NT2/D1 (cell line): ENCODE measurements around the gene USH2A.

Experiments used
- DNase-seq: peaks from one replicate; pipeline ENCODE4 v3.0.0-alpha.2; 2011; ENCODE audit warnings: low read depth, low spot score
- H3K27me3 ChIP-seq: 2 replicates; pipeline ENCODE4 v1.6.0; 2011; ENCODE audit warnings: mild to moderate bottlenecking; ENCODE audit not compliant: insufficient read length, insufficient read depth
- H3K36me3 ChIP-seq: 2 replicates; pipeline ENCODE4 v1.6.1; 2011; ENCODE audit warnings: mild to moderate bottlenecking, low read length, mixed read lengths; ENCODE audit not compliant: insufficient read depth, insufficient read length
- H3K4me1 ChIP-seq: 2 replicates; pipeline ENCODE4 v1.5.1; 2011; ENCODE audit not compliant: insufficient read depth, insufficient read length
- H3K4me3 ChIP-seq: 2 replicates; pipeline ENCODE4 v1.5.1; 2011; ENCODE audit warnings: low read depth; ENCODE audit not compliant: insufficient read length
- H3K9ac ChIP-seq: 2 replicates; pipeline ENCODE4 v1.6.0; 2011; ENCODE audit warnings: low read depth; ENCODE audit not compliant: insufficient read length
- H3K9me3 ChIP-seq: 2 replicates; pipeline ENCODE4 v1.5.1; 2011; ENCODE audit warnings: mild to moderate bottlenecking, low read length; ENCODE audit not compliant: insufficient read depth
- SUZ12 ChIP-seq: IDR thresholded peaks from 2 replicates; pipeline ENCODE4 v1.6.1; 2011; ENCODE audit not compliant: insufficient read length, insufficient read depth; ENCODE audit errors: extremely low read depth
- YY1 ChIP-seq: IDR thresholded peaks from 2 replicates; pipeline ENCODE4 v1.6.1; 2011; ENCODE audit not compliant: insufficient read length, insufficient read depth
- ZNF274 ChIP-seq: IDR thresholded peaks from 2 replicates; pipeline ENCODE4 v1.6.1; 2011; ENCODE audit warnings: mild to moderate bottlenecking, low read depth, low read length

Gene USH2A

GRCh38 chr1:215786997-215787396, 636.3 kb downstream of the USH2A start:
- TF ChIP-seq YY1: no peak
- TF ChIP-seq SUZ12: no peak
- TF ChIP-seq ZNF274: no peak
- Histone ChIP-seq H3K9ac (no peak overlapping the region), H3K36me3 (no peaks in the 10 kb centered on the region), H3K9me3 (no peaks in the 10 kb centered on the region), H3K27me3 (no peaks in the 10 kb centered on the region), H3K4me1 (no peaks in the 10 kb centered on the region), H3K4me3 (no peak overlapping the region)
- DNase-seq: no peak

- H3K27me3 ChIP-seq: no peaks in the 10 kb centered on the region
- H3K4me3 ChIP-seq: no peak overlapping the region
- H3K4me1 ChIP-seq: no peaks in the 10 kb centered on the region
- H3K9ac ChIP-seq: no peak overlapping the region
- no peaks in the 10 kb centered on the region for H3K36me3 ChIP-seq
- DNase-seq: no peak
- H3K9me3 ChIP-seq: no peaks in the 10 kb centered on the region
- TF ChIP-seq YY1: no peak
- TF ChIP-seq ZNF274: no peak
Observed at GRCh38 chr1:215780641-215781040, 642.6 kb downstream of the USH2A start.

GRCh38 chr1:215780139-215780538, 643.1 kb downstream of the USH2A start:
- no peaks in the 10 kb centered on the region for H3K9me3 ChIP-seq
- H3K9ac ChIP-seq: no peak overlapping the region
- no peak overlapping the region for H3K4me3 ChIP-seq
- TF ChIP-seq YY1 (no peak), SUZ12 (no peak), ZNF274 (no peak)
- no peaks in the 10 kb centered on the region for H3K36me3 ChIP-seq
- H3K4me1 ChIP-seq: no peaks in the 10 kb centered on the region
- no peaks in the 10 kb centered on the region for H3K27me3 ChIP-seq
- DNase-seq: no peak

GRCh38 chr1:215779729-215780128, 643.5 kb downstream of the USH2A start:
- no peak overlapping the region for H3K4me3 ChIP-seq
- H3K36me3 ChIP-seq: no peaks in the 10 kb centered on the region
- no peaks in the 10 kb centered on the region for H3K4me1 ChIP-seq
- no peak overlapping the region for H3K9ac ChIP-seq
- H3K27me3 ChIP-seq: no peaks in the 10 kb centered on the region
- no peak for TF ChIP-seq YY1
- TF ChIP-seq ZNF274: no peak
- no peak for TF ChIP-seq SUZ12
- no peak for DNase-seq
- no peaks in the 10 kb centered on the region for H3K9me3 ChIP-seq

GRCh38 chr1:215777370-215777925, 645.8 kb downstream of the USH2A start:
- Histone ChIP-seq H3K27me3 (no peaks in the 10 kb centered on the region), H3K4me1 (no peaks in the 10 kb centered on the region), H3K9ac (no peak overlapping the region), H3K4me3 (no peak overlapping the region), H3K36me3 (no peaks in the 10 kb centered on the region), H3K9me3 (no peaks in the 10 kb centered on the region)
- no peak for TF ChIP-seq YY1
- TF ChIP-seq ZNF274: no peak
- TF ChIP-seq SUZ12: no peak
- DNase-seq: no peak

GRCh38 chr1:215776336-215776735, 646.9 kb downstream of the USH2A start:
- H3K9ac ChIP-seq: no peak overlapping the region
- H3K4me3 ChIP-seq: no peak overlapping the region
- H3K36me3 ChIP-seq: no peaks in the 10 kb centered on the region
- DNase-seq: no peak
- H3K9me3 ChIP-seq: no peaks in the 10 kb centered on the region
- no peaks in the 10 kb centered on the region for H3K4me1 ChIP-seq
- TF ChIP-seq ZNF274 (no peak), SUZ12 (no peak), YY1 (no peak)
- no peaks in the 10 kb centered on the region for H3K27me3 ChIP-seq

GRCh38 chr1:215772151-215772550, 651.1 kb downstream of the USH2A start:
- DNase-seq: no peak
- H3K4me1 ChIP-seq: no peaks in the 10 kb centered on the region
- H3K9ac ChIP-seq: no peak overlapping the region
- H3K4me3 ChIP-seq: no peak overlapping the region
- H3K9me3 ChIP-seq: no peaks in the 10 kb centered on the region
- no peaks in the 10 kb centered on the region for H3K27me3 ChIP-seq
- no peak for TF ChIP-seq YY1
- no peak for TF ChIP-seq ZNF274
- no peak for TF ChIP-seq SUZ12
- H3K36me3 ChIP-seq: no peaks in the 10 kb centered on the region
